ENCODE results near the gene ZNF549.

ZNF549 gene

GRCh38 chr19:57583104-57583520, 56.0 kb downstream of the ZNF549 start:
- no peak for TF ChIP-seq EZH2 (IDR thresholded peaks at IDR 0.05; ENCODE audit: borderline replicate concordance, low read length)
- no peak for TF ChIP-seq CTCF (IDR thresholded peaks at IDR 0.05; ENCODE audit: low read length)
- H3K27me3 ChIP-seq (ENCODE audit: insufficient read depth, low read length), result no peaks in the 10 kb centered on the region
- H3K79me2 ChIP-seq (ENCODE audit: insufficient read depth, low read length), result 0 out of 2 replicates have a peak, but pooled peaks cover 2% of the 10 kb centered on the region
- H3K9ac ChIP-seq (ENCODE audit: low read length), result no peak overlapping the region
- no peak overlapping the region for H3K4me3 ChIP-seq (ENCODE audit: low read depth, low read length, poor library complexity, severe bottlenecking)
- H3K36me3 ChIP-seq (ENCODE audit: insufficient read depth, low read length), result peaks cover 5% of the 10 kb centered on the region; the same call in 1 of the 2 replicates
- H3K9me3 ChIP-seq (ENCODE audit: low read length), result peaks cover 18% of the 10 kb centered on the region
- no peak overlapping the region for H3K27ac ChIP-seq (ENCODE audit: low read depth, low read length, poor library complexity, severe bottlenecking)
- H3K4me1 ChIP-seq (ENCODE audit: insufficient read depth, low read length, severe bottlenecking), result peaks cover 7% of the 10 kb centered on the region
- no peaks in the 10 kb centered on the region for H3K9me2 ChIP-seq (ENCODE audit: low read depth, low read length)
- no peak overlapping the region for H3K4me2 ChIP-seq (ENCODE audit: low read length)
- no peaks in the 10 kb centered on the region for H3F3A ChIP-seq (ENCODE audit: insufficient read depth, low read length)
- H4K20me1 ChIP-seq (ENCODE audit: insufficient read depth, low read length), result no peaks in the 10 kb centered on the region
- no peak overlapping the region for H2AFZ ChIP-seq (ENCODE audit: low read length)

- Histone ChIP-seq H3K27ac (ENCODE audit: low read depth, low read length, poor library complexity, severe bottlenecking) (no peak within 1 kb of the TSS), H3K4me1 (ENCODE audit: insufficient read depth, low read length, severe bottlenecking) (peaks cover 4% of the 10 kb centered on the region), H3K9ac (ENCODE audit: low read length) (no peak within 1 kb of the TSS)
Measured at GRCh38 chr19:57583521-57584416, 56.6 kb downstream of the ZNF549 start, which contains the start of gene ZIK1. ZIK1 (plus strand) TSS chr19:57584145; CDS start chr19:57584357, 212 bp downstream.

GRCh38 chr19:57587529-57587928, 60.4 kb downstream of the ZNF549 start:
- H3K9ac ChIP-seq (ENCODE audit: low read length), result no peak overlapping the region
- TF ChIP-seq EZH2 (IDR thresholded peaks at IDR 0.05; ENCODE audit: borderline replicate concordance, low read length) (no peak), CTCF (IDR thresholded peaks at IDR 0.05; ENCODE audit: low read length) (no peak)
- H3K9me2 ChIP-seq (ENCODE audit: low read depth, low read length), result no peaks in the 10 kb centered on the region
- H3K36me3 ChIP-seq (ENCODE audit: insufficient read depth, low read length), result no peaks in the 10 kb centered on the region
- no peaks in the 10 kb centered on the region for H3K4me1 ChIP-seq (ENCODE audit: insufficient read depth, low read length, severe bottlenecking)
- no peak overlapping the region for H2AFZ ChIP-seq (ENCODE audit: low read length)
- no peaks in the 10 kb centered on the region for H3F3A ChIP-seq (ENCODE audit: insufficient read depth, low read length)
- H3K27ac ChIP-seq (ENCODE audit: low read depth, low read length, poor library complexity, severe bottlenecking), result no peak overlapping the region
- H3K27me3 ChIP-seq (ENCODE audit: insufficient read depth, low read length), result no peaks in the 10 kb centered on the region
- H3K4me3 ChIP-seq (ENCODE audit: low read depth, low read length, poor library complexity, severe bottlenecking), result no peak overlapping the region
- H4K20me1 ChIP-seq (ENCODE audit: insufficient read depth, low read length), result no peaks in the 10 kb centered on the region
- H3K9me3 ChIP-seq (ENCODE audit: low read length), result peaks cover 22% of the 10 kb centered on the region
- H3K4me2 ChIP-seq (ENCODE audit: low read length), result no peak overlapping the region
- no peaks in the 10 kb centered on the region for H3K79me2 ChIP-seq (ENCODE audit: insufficient read depth, low read length)

More at GRCh38 chr19:57583521-57584416, 56.6 kb downstream of the ZNF549 start, which contains the start of gene ZIK1:
- no peaks in the 10 kb centered on the region for H3F3A ChIP-seq (ENCODE audit: insufficient read depth, low read length)
- no peaks in the 10 kb centered on the region for H4K20me1 ChIP-seq (ENCODE audit: insufficient read depth, low read length)
- peaks cover 18% of the 10 kb centered on the region for H3K9me3 ChIP-seq (ENCODE audit: low read length)
- no peaks in the 10 kb centered on the region for H3K27me3 ChIP-seq (ENCODE audit: insufficient read depth, low read length)
- no peak within 1 kb of the TSS for H3K4me2 ChIP-seq (ENCODE audit: low read length)
- H2AFZ ChIP-seq (ENCODE audit: low read length), result no peak within 1 kb of the TSS
- TF ChIP-seq CTCF (IDR thresholded peaks at IDR 0.05; ENCODE audit: low read length), result no peak
- TF ChIP-seq EZH2 (IDR thresholded peaks at IDR 0.05; ENCODE audit: borderline replicate concordance, low read length), result no peak
- H3K79me2 ChIP-seq (ENCODE audit: insufficient read depth, low read length), result no peaks in the 10 kb centered on the region
- H3K4me3 ChIP-seq (ENCODE audit: low read depth, low read length, poor library complexity, severe bottlenecking), result no peak within 1 kb of the TSS
- H3K9me2 ChIP-seq (ENCODE audit: low read depth, low read length), result no peaks in the 10 kb centered on the region
- H3K36me3 ChIP-seq (ENCODE audit: insufficient read depth, low read length), result peaks cover 5% of the 10 kb centered on the region; the same call in 1 of the 2 replicates
